Fibroblast of lung (primary cell): Measurements from ENCODE around the gene LRRC8A. TPM values are rescaled to one million over a fixed set of nuclear protein-coding genes. Genes with fewer than 3 reads are reported as not detected.

ENCODE experiments used
- DNase-seq, 2 donors: peaks; one replicate each; pipeline versions ENCODE4 v3.0.0 to v3.0.0-alpha.2; 2010; ENCODE audit warnings: low read depth in 2 of 2
- H2AFZ ChIP-seq: 2 replicates; pipeline ENCODE4 v1.5.1; 2012; ENCODE audit warnings: low read length, control low read depth, inconsistent platforms
- H3K27ac ChIP-seq: 2 replicates; pipeline ENCODE4 v1.5.1; 2011; ENCODE audit warnings: low read length, control low read depth; ENCODE audit not compliant: insufficient read depth
- H3K27me3 ChIP-seq: 2 replicates; pipeline ENCODE4 v1.5.1; 2011; ENCODE audit warnings: mild to moderate bottlenecking, low read length; ENCODE audit not compliant: control insufficient read depth, insufficient read depth
- H3K36me3 ChIP-seq: 2 replicates; pipeline ENCODE4 v1.5.1; 2011; ENCODE audit warnings: low read length; ENCODE audit not compliant: control insufficient read depth, insufficient read depth
- H3K4me1 ChIP-seq: 2 replicates; pipeline ENCODE4 v1.5.1; 2011; ENCODE audit warnings: low read length; ENCODE audit not compliant: control insufficient read depth, insufficient read depth; ENCODE audit errors: extremely low read depth
- H3K4me2 ChIP-seq: 2 replicates; pipeline ENCODE4 v1.5.1; 2011; ENCODE audit warnings: low read length, control low read depth; ENCODE audit not compliant: insufficient read depth; ENCODE audit errors: extremely low read depth
- H3K4me3 ChIP-seq, 4 experiments: fragments of 200-600 bp in 1 of 4; sonication (generic) in 1 of 4; replicated peaks in 1 of 4; 2 replicates each; pipeline ENCODE4 v1.5.1; 2011 to 2016; ENCODE audit warnings: low read length in 4 of 4, low read depth in 3 of 4, mild to moderate bottlenecking in 3 of 4, control low read depth in 2 of 4, inconsistent platforms in 1 of 4, mixed read lengths in 1 of 4; ENCODE audit not compliant: insufficient read depth in 1 of 4; ENCODE audit errors: control extremely low read depth in 1 of 4
- H3K79me2 ChIP-seq: 2 replicates; pipeline ENCODE4 v1.5.1; 2012; ENCODE audit warnings: mild to moderate bottlenecking, low read length, inconsistent platforms; ENCODE audit not compliant: control insufficient read depth, insufficient read depth
- H3K9ac ChIP-seq: 2 replicates; pipeline ENCODE4 v1.5.1; 2011; ENCODE audit warnings: mild to moderate bottlenecking, low read length, control low read depth; ENCODE audit not compliant: insufficient read depth
- H3K9me3 ChIP-seq: 2 replicates; pipeline ENCODE4 v1.5.1; 2012; ENCODE audit warnings: low read depth, low read length; ENCODE audit not compliant: control insufficient read depth, insufficient read depth
- H4K20me1 ChIP-seq: 2 replicates; pipeline ENCODE4 v1.5.1; 2011; ENCODE audit warnings: low read length; ENCODE audit not compliant: control insufficient read depth, insufficient read depth; ENCODE audit errors: extremely low read depth
- CTCF ChIP-seq, 2 donors: IDR thresholded peaks in 1 of 2; conservative IDR thresholded peaks in 1 of 2; 1 replicate in 1 of 2; 2 replicates in 1 of 2; pipeline ENCODE4 v1.5.1; 2011 to 2012; ENCODE audit warnings: low read length in 2 of 2, control low read depth in 1 of 2, inconsistent platforms in 1 of 2, low read depth in 1 of 2, mild to moderate bottlenecking in 1 of 2
- EZH2 ChIP-seq: IDR thresholded peaks from 2 replicates; pipeline ENCODE4 v1.5.1; 2012; ENCODE audit warnings: low read length, control low read depth, mild to moderate bottlenecking; ENCODE audit errors: missing control alignments
- polyA plus RNA-seq, 2 donors: library from polyadenylated mRNA; depleted of rRNA in 1 of 2; stranded (reverse) in 1 of 2; unstranded in 1 of 2; fragments of >200 nt; gene quantifications; 2 replicates each; pipeline ENCODE4 v1.2.1, GENCODE V29; 2011 to 2012; ENCODE audit warnings: missing spikeins in 1 of 2
- total RNA-seq: library from RNA; depleted of rRNA; stranded (reverse); fragments of >200 nt; gene quantifications from 2 replicates; pipeline ENCODE4 v1.2.1, GENCODE V29; 2014

The LRRC8A gene
- total and polyA plus RNA-seq, 2 donors (not counting 1 experiment from before 2014, with no cell fraction given), result 26.1 to 35.4 TPM

GRCh38 chr9:128836509-128837145, 45.3 kb upstream of the LRRC8A start:
- Histone ChIP-seq H2AFZ (no peak overlapping the region), H3K4me1 (no peaks in the 10 kb centered on the region), H3K36me3 (peaks cover 3% of the 10 kb centered on the region), H3K9ac (no peak overlapping the region), H4K20me1 (no peaks in the 10 kb centered on the region), H3K4me2 (no peak overlapping the region), H3K27ac (no peak overlapping the region), H3K27me3 (no peaks in the 10 kb centered on the region), H3K79me2 (no peaks in the 10 kb centered on the region), H3K9me3 (no peaks in the 10 kb centered on the region), H3K4me3 (no peak overlapping the region)
- no peak for TF ChIP-seq CTCF (conservative IDR thresholded peaks at IDR 0.05 in 1 of 2, IDR thresholded peaks at IDR 0.05 in 1 of 2; ENCODE audit: low read depth in 1 of 2, low read length in 2 of 2)
- no peak for TF ChIP-seq EZH2
- no peak for DNase-seq

GRCh38 chr9:128838338-128838737, 43.6 kb upstream of the LRRC8A start:
- Histone ChIP-seq H3K27ac (no peak overlapping the region), H3K4me1 (no peaks in the 10 kb centered on the region), H3K4me2 (no peak overlapping the region), H3K9me3 (no peaks in the 10 kb centered on the region), H3K27me3 (no peaks in the 10 kb centered on the region), H3K36me3 (peaks cover 3% of the 10 kb centered on the region), H3K9ac (no peak overlapping the region), H4K20me1 (no peaks in the 10 kb centered on the region), H3K79me2 (no peaks in the 10 kb centered on the region), H2AFZ (no peak overlapping the region), H3K4me3 (no peak overlapping the region)
- no peak for TF ChIP-seq EZH2
- no peak for TF ChIP-seq CTCF (conservative IDR thresholded peaks at IDR 0.05 in 1 of 2, IDR thresholded peaks at IDR 0.05 in 1 of 2; ENCODE audit: low read depth in 1 of 2, low read length in 2 of 2)
- no peak for DNase-seq

- Histone ChIP-seq H3K36me3 (peaks cover under 1% of the 10 kb centered on the region), H4K20me1 (no peaks in the 10 kb centered on the region), H3K4me1 (no peaks in the 10 kb centered on the region), H3K27ac (no peak overlapping the region), H3K4me2 (no peak overlapping the region), H2AFZ (no peak overlapping the region), H3K4me3 (no peak overlapping the region), H3K27me3 (no peaks in the 10 kb centered on the region), H3K79me2 (no peaks in the 10 kb centered on the region), H3K9ac (no peak overlapping the region), H3K9me3 (no peaks in the 10 kb centered on the region)
- no peak for DNase-seq
- TF ChIP-seq CTCF (conservative IDR thresholded peaks at IDR 0.05 in 1 of 2, IDR thresholded peaks at IDR 0.05 in 1 of 2; ENCODE audit: low read depth in 1 of 2, low read length in 2 of 2) (no peak), EZH2 (no peak)
Observed at GRCh38 chr9:128840524-128840923, 41.4 kb upstream of the LRRC8A start.
